Uterus (tissue), 2 donors: ENCODE data around the gene WWOX.

ENCODE experiments used
- CTCF ChIP-seq, 4 experiments: fragments of 200-600 bp in 2 of 4; fragments of 450-650 bp in 2 of 4; sonication (generic) in 2 of 4; IDR thresholded peaks; one replicate each; pipeline ENCODE4 v1.5.1; 2016 to 2019; ENCODE audit warnings: antibody characterized with exemption in 4 of 4, mild to moderate bottlenecking in 2 of 4, moderate library complexity in 1 of 4
- POLR2A ChIP-seq, 2 donors: fragments of 450-650 bp; IDR thresholded peaks; one replicate each; pipeline ENCODE4 v1.6.1; 2016; ENCODE audit warnings: antibody characterized with exemption in 2 of 2, mild to moderate bottlenecking in 1 of 2, moderate library complexity in 1 of 2

GRCh38 chr16:78563905-78564304 is 464.5 kb downstream of the WWOX start:
- no peak for TF ChIP-seq POLR2A (IDR thresholded peaks at IDR 0.05)
- no peak for TF ChIP-seq CTCF (IDR thresholded peaks at IDR 0.05)
